WERI-Rb-1 (cell line): ENCODE results near the gene GNA15.
"Not testable (repeated sequence)": the region's sequence is repeated elsewhere in the genome, so short reads cannot be mapped to it uniquely, and the experiment has no call there.

Source experiments
- DNase-seq: peaks from one replicate; pipeline ENCODE4 v3.0.0-alpha.2; 2020
- H3K27ac ChIP-seq: fragments of 250-450 bp; sonication (Bioruptor Pico); 2 replicates; pipeline ENCODE4 v1.5.1; 2020; ENCODE audit warnings: mild to moderate bottlenecking, moderate library complexity
- H3K27me3 ChIP-seq: fragments of 250-450 bp; sonication (Bioruptor Pico); 2 replicates; pipeline ENCODE4 v1.5.1; 2021; ENCODE audit warnings: mild to moderate bottlenecking, low read depth, moderate library complexity; ENCODE audit not compliant: insufficient read depth, severe bottlenecking
- H3K36me3 ChIP-seq: fragments of 250-450 bp; sonication (Bioruptor Pico); 2 replicates; pipeline ENCODE4 v1.5.1; 2020; ENCODE audit warnings: mild to moderate bottlenecking, moderate library complexity
- H3K4me3 ChIP-seq: 2 replicates; pipeline ENCODE4 v1.5.1; 2011; ENCODE audit warnings: low read depth, mild to moderate bottlenecking, control low read depth, low read length
- H3K9me3 ChIP-seq: fragments of 250-450 bp; sonication (Bioruptor Pico); 2 replicates; pipeline ENCODE4 v1.5.1; 2021; ENCODE audit warnings: mild to moderate bottlenecking, moderate library complexity; ENCODE audit not compliant: severe bottlenecking
- TF ChIP-seq, protein P1 (sequence below): IDR thresholded peaks from 2 replicates; pipeline ENCODE4 v1.5.1; 2011; ENCODE audit warnings: low read depth, mild to moderate bottlenecking, control low read depth, inconsistent platforms, low read length

The GNA15 gene

GRCh38 chr19:3135961-3136683 is at the start of gene GNA15:
GNA15 (plus strand) TSS chr19:3136033; CDS start chr19:3136451, 418 bp downstream.
- Histone ChIP-seq H3K4me3 (no peak within 1 kb of the TSS), H3K27ac (no peak within 1 kb of the TSS), H3K36me3 (no peaks in the 10 kb centered on the region), H3K9me3 (peaks cover 2% of the 10 kb centered on the region), H3K27me3 (no peaks in the 10 kb centered on the region)
- TF ChIP-seq, protein P1, sequence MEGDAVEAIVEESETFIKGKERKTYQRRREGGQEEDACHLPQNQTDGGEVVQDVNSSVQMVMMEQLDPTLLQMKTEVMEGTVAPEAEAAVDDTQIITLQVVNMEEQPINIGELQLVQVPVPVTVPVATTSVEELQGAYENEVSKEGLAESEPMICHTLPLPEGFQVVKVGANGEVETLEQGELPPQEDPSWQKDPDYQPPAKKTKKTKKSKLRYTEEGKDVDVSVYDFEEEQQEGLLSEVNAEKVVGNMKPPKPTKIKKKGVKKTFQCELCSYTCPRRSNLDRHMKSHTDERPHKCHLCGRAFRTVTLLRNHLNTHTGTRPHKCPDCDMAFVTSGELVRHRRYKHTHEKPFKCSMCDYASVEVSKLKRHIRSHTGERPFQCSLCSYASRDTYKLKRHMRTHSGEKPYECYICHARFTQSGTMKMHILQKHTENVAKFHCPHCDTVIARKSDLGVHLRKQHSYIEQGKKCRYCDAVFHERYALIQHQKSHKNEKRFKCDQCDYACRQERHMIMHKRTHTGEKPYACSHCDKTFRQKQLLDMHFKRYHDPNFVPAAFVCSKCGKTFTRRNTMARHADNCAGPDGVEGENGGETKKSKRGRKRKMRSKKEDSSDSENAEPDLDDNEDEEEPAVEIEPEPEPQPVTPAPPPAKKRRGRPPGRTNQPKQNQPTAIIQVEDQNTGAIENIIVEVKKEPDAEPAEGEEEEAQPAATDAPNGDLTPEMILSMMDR: no peak
- no peak for DNase-seq

GRCh38 chr19:3087769-3088168 is 48.1 kb upstream of the GNA15 start:
- Histone ChIP-seq H3K4me3 (no peak overlapping the region), H3K9me3 (no peaks in the 10 kb centered on the region), H3K36me3 (no peaks in the 10 kb centered on the region), H3K27me3 (no peaks in the 10 kb centered on the region), H3K27ac (no peak overlapping the region)
- no peak for DNase-seq
- TF ChIP-seq, protein P1: no peak

DNA sequence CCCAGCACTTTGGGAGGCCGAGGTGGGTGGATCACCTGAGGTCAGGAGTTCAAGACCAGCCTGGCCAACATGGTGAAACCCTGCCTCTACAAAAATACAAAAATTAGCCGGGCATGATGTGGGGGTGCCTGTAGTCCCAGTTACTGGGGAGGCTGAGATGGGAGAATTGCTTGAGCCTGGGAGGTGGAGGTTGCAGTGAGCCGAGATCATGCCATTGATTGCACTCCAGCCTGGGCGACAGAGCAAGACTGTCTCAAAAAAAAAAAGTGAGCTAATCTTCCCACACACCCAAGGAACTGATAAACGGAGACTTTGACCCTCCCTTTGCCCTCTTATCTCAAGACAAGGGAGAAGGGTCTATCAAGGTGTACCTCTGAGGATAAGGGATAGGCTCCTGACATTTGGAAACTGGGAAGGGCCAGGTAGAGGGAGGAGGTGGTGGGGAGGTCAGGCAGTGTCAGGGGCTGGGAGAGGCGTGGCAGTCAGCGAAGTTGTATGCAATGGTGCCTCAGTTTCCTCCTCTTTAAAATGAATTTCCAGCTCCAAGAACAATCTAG is 46.5 kb upstream of the GNA15 start:
- H3K36me3 ChIP-seq, H3K27ac ChIP-seq, DNase-seq: not testable (repeated sequence)

DNA sequence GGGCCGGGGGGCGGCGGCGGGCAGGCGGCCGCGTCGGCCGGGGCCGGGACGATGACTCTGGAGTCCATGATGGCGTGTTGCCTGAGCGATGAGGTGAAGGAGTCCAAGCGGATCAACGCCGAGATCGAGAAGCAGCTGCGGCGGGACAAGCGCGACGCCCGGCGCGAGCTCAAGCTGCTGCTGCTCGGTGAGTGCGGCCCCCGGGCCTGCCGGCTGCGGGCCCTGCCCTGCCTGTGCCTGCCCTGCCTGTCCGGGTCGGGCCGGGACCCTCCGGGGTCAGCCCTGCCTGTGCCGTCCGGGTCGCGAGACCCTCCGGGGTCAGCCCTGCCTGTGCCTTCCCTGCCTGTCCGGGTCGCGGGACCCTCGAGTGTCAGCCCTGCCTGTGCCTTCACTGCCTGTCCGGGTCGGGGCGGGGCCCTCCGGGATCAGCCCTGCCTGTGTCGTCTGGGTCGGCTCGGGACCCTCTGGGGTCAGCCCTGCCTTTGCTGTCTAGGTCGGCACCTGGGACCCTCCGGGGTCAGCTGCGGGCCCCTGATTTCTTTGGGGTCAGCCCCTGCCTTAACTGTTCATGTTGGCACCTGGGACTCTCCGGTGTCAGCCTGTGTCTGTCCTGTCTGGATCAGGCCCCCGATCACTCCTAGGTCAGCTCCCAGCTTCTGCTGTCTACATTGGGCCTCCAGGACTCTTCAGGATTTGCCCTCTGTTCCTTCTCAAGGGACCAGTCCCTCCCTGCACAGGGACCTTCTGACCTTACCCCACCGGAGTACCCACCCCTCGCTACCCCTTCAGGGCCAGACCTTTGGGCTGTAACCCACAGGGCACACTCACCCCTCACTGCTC is 41.0 kb upstream of the GNA15 start:
- TF ChIP-seq, protein P1: no peak

More for the DNA sequence above, 46.5 kb upstream of the GNA15 start:
- H3K27me3 ChIP-seq, H3K9me3 ChIP-seq, H3K4me3 ChIP-seq: not testable (repeated sequence)

GRCh38 chr19:3095441-3096191 is 40.2 kb upstream of the GNA15 start:
- Histone ChIP-seq H3K36me3 (peaks cover 3% of the 10 kb centered on the region; the same call in 1 of the 2 replicates), H3K27me3 (no peaks in the 10 kb centered on the region), H3K27ac (no peak overlapping the region; the same call in 1 of the 2 replicates), H3K9me3 (no peaks in the 10 kb centered on the region), H3K4me3 (peak overlapping the region; percentile 74)
- DNase-seq: no peak
- TF ChIP-seq, protein P1: no peak

More for the DNA sequence above, 41.0 kb upstream of the GNA15 start:
- no peak for DNase-seq
- peak overlapping the region; percentile 74 for H3K4me3 ChIP-seq
- H3K9me3 ChIP-seq: no peaks in the 10 kb centered on the region
- peaks cover 3% of the 10 kb centered on the region; the same call in 1 of the 2 replicates for H3K36me3 ChIP-seq
- H3K27me3 ChIP-seq: no peaks in the 10 kb centered on the region
- H3K27ac ChIP-seq: peak overlapping the region; percentile 72
